ENCODE results near the gene PEAK1. TPM values are rescaled to one million over a fixed set of nuclear protein-coding genes. Genes with fewer than 3 reads are reported as not detected.
"Not testable (repeated sequence)": the region's sequence is repeated elsewhere in the genome, so short reads cannot be mapped to it uniquely, and the experiment has no call there.

Gene PEAK1
- polyA plus RNA-seq, 1 experiment, result 52.1 TPM

DNA sequence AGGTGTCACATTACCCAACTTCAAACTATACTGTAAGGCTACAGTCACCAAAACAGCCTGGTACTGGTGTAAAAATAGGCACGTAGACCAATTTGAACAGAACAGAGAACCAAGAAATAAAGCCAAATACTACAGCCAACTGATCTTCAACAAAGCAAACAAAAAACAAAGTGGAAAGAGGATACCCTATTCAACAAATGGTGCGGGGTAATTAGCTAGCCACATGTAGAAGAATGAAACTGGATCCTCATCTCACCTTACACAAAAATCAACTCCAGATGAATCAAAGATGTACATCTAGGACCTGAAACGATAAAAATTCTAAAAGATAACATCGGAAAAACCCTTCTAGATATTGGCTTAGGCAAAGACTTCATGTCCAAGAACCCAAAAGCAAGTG, 13.1 kb downstream of the PEAK1 start:
- POLR2A ChIA-PET, result no interaction called here
- TF ChIP-seq, protein P1, sequence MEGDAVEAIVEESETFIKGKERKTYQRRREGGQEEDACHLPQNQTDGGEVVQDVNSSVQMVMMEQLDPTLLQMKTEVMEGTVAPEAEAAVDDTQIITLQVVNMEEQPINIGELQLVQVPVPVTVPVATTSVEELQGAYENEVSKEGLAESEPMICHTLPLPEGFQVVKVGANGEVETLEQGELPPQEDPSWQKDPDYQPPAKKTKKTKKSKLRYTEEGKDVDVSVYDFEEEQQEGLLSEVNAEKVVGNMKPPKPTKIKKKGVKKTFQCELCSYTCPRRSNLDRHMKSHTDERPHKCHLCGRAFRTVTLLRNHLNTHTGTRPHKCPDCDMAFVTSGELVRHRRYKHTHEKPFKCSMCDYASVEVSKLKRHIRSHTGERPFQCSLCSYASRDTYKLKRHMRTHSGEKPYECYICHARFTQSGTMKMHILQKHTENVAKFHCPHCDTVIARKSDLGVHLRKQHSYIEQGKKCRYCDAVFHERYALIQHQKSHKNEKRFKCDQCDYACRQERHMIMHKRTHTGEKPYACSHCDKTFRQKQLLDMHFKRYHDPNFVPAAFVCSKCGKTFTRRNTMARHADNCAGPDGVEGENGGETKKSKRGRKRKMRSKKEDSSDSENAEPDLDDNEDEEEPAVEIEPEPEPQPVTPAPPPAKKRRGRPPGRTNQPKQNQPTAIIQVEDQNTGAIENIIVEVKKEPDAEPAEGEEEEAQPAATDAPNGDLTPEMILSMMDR (IDR thresholded peaks at IDR 0.05; ENCODE audit: low read depth, low read length), result no peak
- CTCF ChIA-PET, result no interaction called here
- Histone ChIP-seq H3K4me3 (ENCODE audit: low read depth, low read length) (no peak overlapping the region), H3K9me3 (ENCODE audit: control insufficient read depth, insufficient read depth, low read length) (no peaks in the 10 kb centered on the region), H3K27me3 (ENCODE audit: control insufficient read depth, insufficient read depth, low read length) (no peaks in the 10 kb centered on the region), H3K27ac (ENCODE audit: low read depth, low read length) (no peak overlapping the region)
- DNase-seq (ENCODE audit: low read depth, low spot score), result no peak

DNA sequence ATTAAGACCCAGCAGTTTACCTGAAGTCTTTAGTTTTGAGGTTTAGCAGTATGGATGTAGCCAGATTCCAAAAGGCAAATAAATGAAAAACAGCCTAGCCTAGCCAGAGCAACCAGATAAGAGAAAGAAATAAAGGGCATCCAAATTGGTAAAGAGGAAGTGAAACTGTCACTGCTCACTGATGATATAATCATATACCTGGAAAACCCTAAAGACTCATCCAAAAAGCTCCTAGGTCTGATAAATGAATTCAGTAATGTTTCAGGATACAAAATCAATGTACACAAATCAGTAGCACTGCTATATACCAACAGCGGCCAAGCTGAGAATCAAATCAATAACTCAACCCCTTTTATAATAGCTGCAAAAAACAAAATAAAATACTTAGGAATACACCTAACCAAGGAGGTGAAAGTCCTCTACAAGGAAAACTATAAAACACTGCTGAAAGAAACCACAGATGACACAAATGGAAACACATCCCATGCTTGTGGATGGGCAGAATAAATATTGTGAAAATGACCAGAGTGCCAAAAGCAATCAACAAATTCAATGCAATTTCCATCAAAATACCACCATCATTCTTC, 13.6 kb downstream of the PEAK1 start:
- POLR2A ChIA-PET; DNase-seq (ENCODE audit: low read depth, low spot score); H3K4me3 ChIP-seq (ENCODE audit: low read depth, low read length); H3K27me3 ChIP-seq (ENCODE audit: control insufficient read depth, insufficient read depth, low read length); H3K9me3 ChIP-seq (ENCODE audit: control insufficient read depth, insufficient read depth, low read length); H3K27ac ChIP-seq (ENCODE audit: low read depth, low read length); CTCF ChIA-PET: not testable (repeated sequence)

DNA sequence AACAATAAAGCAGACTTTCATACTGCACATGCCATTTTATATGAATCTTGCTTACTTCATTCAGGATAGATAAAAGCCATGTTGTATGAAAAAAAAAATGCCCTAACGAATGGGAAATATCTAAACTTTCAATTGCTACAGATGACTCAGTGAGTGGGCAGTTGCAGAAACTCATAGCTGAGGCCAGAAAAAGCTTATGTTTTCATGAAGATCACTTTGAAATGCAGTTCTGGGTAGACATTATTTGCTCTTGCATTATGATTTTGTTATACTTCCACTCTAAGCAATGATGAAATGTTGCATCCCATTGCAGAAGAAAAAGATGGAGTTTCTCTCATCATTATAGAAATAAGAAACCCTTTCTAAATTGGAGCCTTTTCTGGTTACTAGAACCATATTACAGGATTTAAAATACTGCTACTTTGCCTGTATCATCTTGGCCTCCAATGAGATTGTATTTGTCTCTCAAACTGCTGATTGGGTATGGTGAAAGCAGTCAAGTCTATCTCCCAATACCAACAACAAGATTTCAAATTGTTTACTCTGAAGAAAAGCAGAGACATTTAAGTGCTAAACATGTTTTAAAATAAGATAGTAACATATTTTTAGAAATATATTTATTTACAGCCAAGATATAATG, 17.0 kb downstream of the PEAK1 start:
- DNase-seq (ENCODE audit: low read depth, low spot score), result peak; percentile 64
- Histone ChIP-seq H3K27ac (ENCODE audit: low read depth, low read length) (peak overlapping the region; percentile 78), H3K27me3 (ENCODE audit: control insufficient read depth, insufficient read depth, low read length) (no peaks in the 10 kb centered on the region), H3K9me3 (ENCODE audit: control insufficient read depth, insufficient read depth, low read length) (no peaks in the 10 kb centered on the region), H3K4me3 (ENCODE audit: low read depth, low read length) (peak overlapping the region; percentile 17; the same call in 1 of the 2 replicates)
- ChIA-PET POLR2A (no interaction called here), CTCF (interaction anchor here (1.0 kb wide), 1 partner anchor 140 kb away, joined by 4 read pairs; no protein-coding TSS in a partner anchor)
- TF ChIP-seq, protein P1 (IDR thresholded peaks at IDR 0.05; ENCODE audit: low read depth, low read length), result no peak

DNA sequence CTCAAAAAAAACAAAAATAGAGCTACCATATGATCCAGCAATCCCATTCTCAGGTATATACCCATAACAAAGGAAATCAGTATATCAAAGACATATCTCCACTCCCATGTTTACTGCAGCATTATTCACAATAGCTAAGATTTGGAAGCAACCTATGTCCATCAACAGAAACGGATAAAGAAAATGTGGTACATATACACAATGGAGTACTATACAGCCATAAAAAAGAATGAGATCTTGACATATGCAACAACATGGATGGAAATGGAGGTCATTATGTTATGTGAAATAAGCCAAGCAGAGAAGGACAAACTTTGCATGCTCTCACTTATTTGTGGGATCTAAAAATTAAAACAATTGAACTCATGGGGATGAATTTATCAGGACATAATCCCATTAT, 19.6 kb downstream of the PEAK1 start:
- Histone ChIP-seq H3K4me3 (ENCODE audit: low read depth, low read length) (no peak overlapping the region), H3K27me3 (ENCODE audit: control insufficient read depth, insufficient read depth, low read length) (no peaks in the 10 kb centered on the region), H3K9me3 (ENCODE audit: control insufficient read depth, insufficient read depth, low read length) (no peaks in the 10 kb centered on the region), H3K27ac (ENCODE audit: low read depth, low read length) (no peak overlapping the region)
- no peak for DNase-seq (ENCODE audit: low read depth, low spot score)
- TF ChIP-seq, protein P1 (IDR thresholded peaks at IDR 0.05; ENCODE audit: low read depth, low read length), result no peak
- ChIA-PET POLR2A (no interaction called here), CTCF (no interaction called here)

DNA sequence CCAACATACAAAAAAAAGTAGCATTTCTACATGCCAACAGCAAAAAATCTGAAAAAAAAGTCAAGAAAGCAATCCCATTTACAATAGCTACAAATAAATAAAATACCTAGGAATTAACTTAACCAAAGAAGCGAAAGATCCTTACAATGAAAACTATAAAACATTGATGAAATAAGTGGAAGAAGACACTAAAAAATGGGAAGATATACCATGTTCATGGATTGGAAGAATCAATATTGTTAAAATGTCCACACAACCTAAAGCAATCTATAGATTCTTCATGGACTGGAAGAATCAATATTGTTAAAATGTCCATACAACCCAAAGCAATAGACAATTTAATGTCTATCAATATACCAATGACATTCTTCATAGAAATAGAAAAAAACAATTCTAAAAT, 21.0 kb downstream of the PEAK1 start:
- no peak for DNase-seq (ENCODE audit: low read depth, low spot score)
- ChIA-PET CTCF (no interaction called here), POLR2A (no interaction called here)
- H3K9me3 ChIP-seq (ENCODE audit: control insufficient read depth, insufficient read depth, low read length), result no peaks in the 10 kb centered on the region
- TF ChIP-seq, protein P1 (IDR thresholded peaks at IDR 0.05; ENCODE audit: low read depth, low read length), result no peak
- H3K4me3 ChIP-seq (ENCODE audit: low read depth, low read length), result no peak overlapping the region
- H3K27ac ChIP-seq (ENCODE audit: low read depth, low read length), result no peak overlapping the region
- H3K27me3 ChIP-seq (ENCODE audit: control insufficient read depth, insufficient read depth, low read length), result no peaks in the 10 kb centered on the region

Measured in AG04450 (cell line).